HepG2 (cell line): ENCODE measurements around the gene CHD9. TPM values are rescaled to one million over a fixed set of nuclear protein-coding genes. Genes with fewer than 3 reads are reported as not detected.

Experiments
- ARID5B ChIP-seq: IDR thresholded peaks from 2 replicates; pipeline ENCODE4 v1.4.0; 2020; ENCODE audit warnings: mild to moderate bottlenecking, missing genetic modification reagents
- KDM6A ChIP-seq: IDR thresholded peaks from 2 replicates; pipeline ENCODE4 v1.6.1; 2016; ENCODE audit warnings: low read depth
- KLF6 ChIP-seq: IDR thresholded peaks from 2 replicates; pipeline ENCODE4 v1.8.0; 2016; ENCODE audit warnings: missing biosample characterization, missing genetic modification reagents
- MEF2D ChIP-seq: sonication (generic); formaldehyde crosslinking; IDR thresholded peaks from 2 replicates; pipeline ENCODE4 v1.5.1; 2020; ENCODE audit warnings: mild to moderate bottlenecking, missing genetic modification reagents
- PHF5A ChIP-seq: IDR thresholded peaks from one replicate; pipeline ENCODE4 v1.6.1; 2018; ENCODE audit warnings: low read depth, missing genetic modification reagents; ENCODE audit not compliant: unreplicated experiment
- RARA ChIP-seq: IDR thresholded peaks from 2 replicates; pipeline ENCODE4 v1.6.1; 2016; ENCODE audit warnings: missing genetic modification reagents, missing compliant biosample characterization
- RFX3 ChIP-seq: IDR thresholded peaks from 2 replicates; pipeline ENCODE4 v1.6.1; 2016; ENCODE audit warnings: missing biosample characterization, missing genetic modification reagents
- SKI ChIP-seq: fragments of 450-650 bp; IDR thresholded peaks from one replicate; pipeline ENCODE4 v1.6.1; 2018; ENCODE audit warnings: mild to moderate bottlenecking; ENCODE audit not compliant: partially characterized antibody
- SMAD3 ChIP-seq: sonication (generic); formaldehyde crosslinking; IDR thresholded peaks from 2 replicates; pipeline ENCODE4 v1.4.0; 2020; ENCODE audit warnings: missing genetic modification reagents
- STAT5B ChIP-seq: sonication (generic); formaldehyde crosslinking; IDR thresholded peaks from 2 replicates; pipeline ENCODE4 v1.4.0; 2020; ENCODE audit warnings: missing genetic modification reagents
- ZNF451 ChIP-seq: sonication (generic); formaldehyde crosslinking; IDR thresholded peaks from 2 replicates; pipeline ENCODE4 v1.5.0; 2020; ENCODE audit warnings: mild to moderate bottlenecking, missing genetic modification reagents
- ZNF460 ChIP-seq: sonication (generic); formaldehyde crosslinking; IDR thresholded peaks from 2 replicates; pipeline ENCODE4 v1.5.1; 2020; ENCODE audit warnings: missing genetic modification reagents, mild to moderate bottlenecking, borderline replicate concordance
- ZNF674 ChIP-seq: sonication (generic); formaldehyde crosslinking; IDR thresholded peaks from 2 replicates; pipeline ENCODE4 v1.5.0; 2020; ENCODE audit warnings: low read depth, mild to moderate bottlenecking, missing genetic modification reagents
- ZNF709 ChIP-seq: sonication (generic); formaldehyde crosslinking; IDR thresholded peaks from 2 replicates; pipeline ENCODE4 v1.5.0; 2020; ENCODE audit warnings: mild to moderate bottlenecking, missing genetic modification reagents
- polyA plus RNA-seq, 8 experiments: library from polyadenylated mRNA; depleted of rRNA in 3 of 8; stranded (reverse) in 7 of 8; unstranded in 1 of 8; fragments of >200 nt; fragmentation: Illumina TruSeq in 4 of 8; extraction: Trizol in 4 of 8; gene quantifications; 2 replicates each; pipeline versions ENCODE4 v1.2.1 to v1.2.3, GENCODE V29; 2011 to 2016; ENCODE audit warnings: low read depth in 4 of 8, missing spikeins in 1 of 8, mixed read lengths in 1 of 8; ENCODE audit not compliant: insufficient read depth in 1 of 8
- total RNA-seq, 5 experiments: library from RNA; depleted of rRNA; stranded (reverse); fragments of >200 nt; fragmentation: Illumina TruSeq; extraction: Trizol; gene quantifications; 2 replicates each; pipeline ENCODE4 v1.2.3, GENCODE V29; 2016; ENCODE audit warnings: low read depth in 1 of 5

CHD9 gene
- total and polyA plus RNA-seq, 2 of the 13 experiments (the other 11 are each of a cell fraction or from before 2014, with no cell fraction given), result 23.4 to 27.7 TPM

- TF ChIP-seq ZNF674 (CRISPR knock-in tag), result no peak
- TF ChIP-seq PHF5A (CRISPR knock-in tag), result no peak
- TF ChIP-seq SKI, result no peak
- TF ChIP-seq ZNF451 (CRISPR knock-in tag), result no peak
- TF ChIP-seq ZNF460 (CRISPR knock-in tag), result no peak
- TF ChIP-seq KLF6 (CRISPR knock-in tag), result no peak
- no peak for TF ChIP-seq MEF2D (CRISPR knock-in tag)
- TF ChIP-seq STAT5B, result no peak
- TF ChIP-seq RFX3 (CRISPR knock-in tag), result no peak
- TF ChIP-seq ARID5B (CRISPR knock-in tag), result no peak
- no peak for TF ChIP-seq ZNF709 (CRISPR knock-in tag)
- TF ChIP-seq SMAD3, result no peak
- no peak for TF ChIP-seq RARA (CRISPR knock-in tag)
- TF ChIP-seq KDM6A (CRISPR knock-in tag), result no peak
Measured at GRCh38 chr16:53087101-53087500, 32.3 kb downstream of the CHD9 start (continued).
